ENCODE measurements around the gene SPATA20.

DNA sequence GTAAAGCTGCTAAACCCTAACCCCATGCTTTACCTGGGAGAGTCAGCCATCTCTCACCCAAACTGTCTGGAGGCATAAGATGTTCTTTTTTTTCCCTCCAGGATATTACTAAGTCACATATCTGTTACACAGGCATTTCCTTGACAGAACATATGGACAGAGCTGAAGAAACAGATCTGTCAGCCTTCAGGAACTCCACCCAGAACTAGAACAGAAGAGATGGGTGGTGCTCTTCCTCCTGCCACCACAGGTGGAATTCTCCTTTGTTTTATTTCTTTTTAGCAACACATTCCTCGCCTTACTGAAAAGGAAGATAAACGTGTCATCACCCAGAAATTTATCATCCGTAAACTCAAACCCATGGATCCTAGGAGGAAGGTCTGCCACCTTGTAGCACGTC is 30.0 kb upstream of the SPATA20 start:
- TF ChIP-seq POLR2A (IDR thresholded peaks at IDR 0.05) (no peak), CTCF (IDR thresholded peaks at IDR 0.05) (no peak), POLR2AphosphoS5 (IDR thresholded peaks at IDR 0.05) (no peak)
